Measurements from ENCODE around the gene C16orf96.

C16orf96 gene

GRCh38 chr16:4606354-4606753 lies 50.2 kb downstream of the C16orf96 start:
- Histone ChIP-seq H3K4me3 (ENCODE audit: low read depth in 1 of 2, low read length in 2 of 2) (no peak overlapping the region), H3K27ac (ENCODE audit: low read depth, low read length) (no peak overlapping the region), H3K4me1 (ENCODE audit: control insufficient read depth in 1 of 2, insufficient read depth in 2 of 2, low read length in 2 of 2) (peaks cover 8 to 20% of the 10 kb centered on the region in 2 donors), H3K27me3 (ENCODE audit: control insufficient read depth in 1 of 2, insufficient read depth in 2 of 2, low read length in 2 of 2) (no peaks in the 10 kb centered on the region), H3K36me3 (ENCODE audit: control insufficient read depth in 1 of 2, insufficient read depth in 2 of 2, low read length in 2 of 2) (peaks cover 8 to 23% of the 10 kb centered on the region in 2 donors), H3K9me3 (ENCODE audit: control insufficient read depth in 1 of 2, low read length in 2 of 2) (no peaks in the 10 kb centered on the region), H3K9ac (ENCODE audit: low read depth in 1 of 2, low read length in 2 of 2) (no peak overlapping the region)

DNA sequence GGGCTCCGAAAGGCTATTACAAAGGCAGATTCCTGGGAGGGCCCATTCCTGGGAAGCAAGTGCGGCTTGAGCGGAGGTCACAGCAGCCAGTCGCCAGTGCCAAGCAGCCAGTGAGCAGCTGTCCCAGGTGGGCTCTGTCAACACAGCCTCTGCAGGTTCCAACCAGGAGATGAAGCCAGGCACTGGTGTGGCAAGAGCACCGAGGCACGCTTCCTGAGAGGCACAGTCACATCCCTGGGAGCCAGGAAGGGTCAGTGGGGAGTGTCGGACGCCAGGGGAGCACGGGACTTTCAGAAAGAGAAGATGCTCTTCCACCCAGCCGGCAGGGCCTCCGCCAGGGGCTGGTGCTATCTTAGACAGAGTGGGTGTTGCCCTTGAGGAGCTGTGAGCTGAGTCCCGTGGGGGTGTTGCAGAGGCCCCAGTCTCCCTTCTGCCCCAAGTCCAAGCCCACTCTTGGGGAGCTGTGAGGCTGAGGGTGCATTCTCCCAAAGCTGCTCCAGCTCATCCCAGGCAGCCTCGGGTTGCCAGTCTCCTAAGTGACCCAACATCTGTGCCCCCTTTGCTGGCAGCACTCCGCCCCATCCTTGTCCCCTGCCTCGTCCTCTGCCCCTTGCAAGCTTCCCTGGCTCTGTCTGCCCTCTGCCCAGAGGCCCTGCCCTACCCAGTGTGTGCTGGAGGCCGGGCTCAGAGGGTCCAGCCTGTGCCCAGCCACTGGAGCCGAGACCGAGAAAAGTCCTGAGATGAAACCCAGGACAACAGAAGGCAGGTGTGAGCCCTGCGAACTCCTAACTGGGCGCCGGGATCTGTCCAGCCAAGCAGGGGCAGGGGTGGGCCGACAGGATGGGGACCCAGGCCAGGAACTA lies 51.9 kb downstream of the C16orf96 start:
- Histone ChIP-seq H3K27me3 (ENCODE audit: control insufficient read depth in 1 of 2, insufficient read depth in 2 of 2, low read length in 2 of 2) (no peaks in the 10 kb centered on the region), H3K36me3 (ENCODE audit: control insufficient read depth in 1 of 2, insufficient read depth in 2 of 2, low read length in 2 of 2) (peaks cover 8 to 23% of the 10 kb centered on the region in 2 donors), H3K4me1 (ENCODE audit: control insufficient read depth in 1 of 2, insufficient read depth in 2 of 2, low read length in 2 of 2) (peaks cover 17 to 35% of the 10 kb centered on the region in 2 donors)

DNA sequence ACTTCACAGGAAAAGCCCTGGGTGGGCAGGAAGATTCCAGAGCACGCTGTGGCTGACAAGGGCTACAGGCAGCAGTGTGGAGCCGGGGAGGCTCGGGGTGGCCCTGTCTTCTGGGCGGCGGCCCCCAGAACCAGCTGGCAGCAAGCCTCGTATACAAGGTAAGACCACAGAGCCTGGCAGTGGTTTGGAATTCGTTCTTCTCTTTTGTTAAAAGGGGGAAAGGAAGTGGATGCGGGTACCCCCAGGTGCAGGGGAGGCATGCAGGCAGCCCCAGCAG lies 52.5 kb downstream of the C16orf96 start:
- Histone ChIP-seq H3K4me3 (ENCODE audit: low read depth in 1 of 2, low read length in 2 of 2) (no peak overlapping the region), H3K27ac (ENCODE audit: low read depth, low read length) (no peak overlapping the region), H3K27me3 (ENCODE audit: control insufficient read depth in 1 of 2, insufficient read depth in 2 of 2, low read length in 2 of 2) (no peaks in the 10 kb centered on the region), H3K4me1 (ENCODE audit: control insufficient read depth in 1 of 2, insufficient read depth in 2 of 2, low read length in 2 of 2) (peaks cover 23 to 39% of the 10 kb centered on the region in 2 donors), H3K9ac (ENCODE audit: low read depth in 1 of 2, low read length in 2 of 2) (no peak overlapping the region), H3K9me3 (ENCODE audit: control insufficient read depth in 1 of 2, low read length in 2 of 2) (no peaks in the 10 kb centered on the region), H3K36me3 (ENCODE audit: control insufficient read depth in 1 of 2, insufficient read depth in 2 of 2, low read length in 2 of 2) (peaks cover 8 to 23% of the 10 kb centered on the region in 2 donors)

More for the DNA sequence above, 51.9 kb downstream of the C16orf96 start:
- H3K9ac ChIP-seq (ENCODE audit: low read depth in 1 of 2, low read length in 2 of 2), result no peak overlapping the region
- no peak overlapping the region for H3K27ac ChIP-seq (ENCODE audit: low read depth, low read length)
- H3K9me3 ChIP-seq (ENCODE audit: control insufficient read depth in 1 of 2, low read length in 2 of 2), result no peaks in the 10 kb centered on the region
- no peak overlapping the region for H3K4me3 ChIP-seq (ENCODE audit: low read depth in 1 of 2, low read length in 2 of 2)

DNA sequence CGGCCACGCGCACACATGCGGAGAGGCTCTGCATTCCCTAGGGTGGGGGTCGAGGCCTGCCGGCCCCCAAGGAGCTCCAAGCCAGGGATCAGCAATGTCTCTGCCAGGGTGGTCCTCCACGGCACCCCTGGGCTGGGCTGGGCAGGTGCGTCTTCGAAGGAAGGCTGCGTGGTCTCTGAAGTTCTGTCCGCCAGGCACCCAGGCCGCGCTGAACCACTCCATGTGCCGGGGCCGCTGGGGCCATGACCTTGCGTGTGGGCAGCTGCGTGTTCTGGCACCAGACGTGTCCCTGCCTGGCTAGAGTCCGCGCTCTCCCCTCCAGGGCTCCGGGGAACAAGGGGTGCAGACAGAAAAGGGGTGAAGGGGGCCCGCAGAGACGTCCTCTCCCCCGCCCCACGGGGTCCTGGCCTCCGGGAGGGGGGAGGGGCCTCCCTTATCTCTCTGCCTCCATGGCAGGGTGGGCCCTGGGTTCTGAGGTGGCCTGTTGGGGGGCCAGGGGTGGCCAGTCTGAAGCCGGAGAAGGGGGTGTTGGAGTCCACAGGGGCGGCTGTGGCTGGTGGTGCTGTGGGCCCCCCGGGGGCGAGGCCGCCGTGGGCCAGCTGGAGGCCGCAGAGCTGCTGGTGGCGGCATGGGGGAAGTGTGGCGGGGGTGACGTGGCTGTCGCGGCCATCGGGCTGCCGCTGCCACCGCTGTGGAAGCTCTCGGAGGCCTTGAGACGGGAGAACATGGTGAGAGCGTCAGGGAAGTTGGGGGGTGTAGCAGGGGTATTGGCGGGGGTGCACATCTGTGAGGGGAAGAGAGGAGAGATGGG lies 53.3 kb downstream of the C16orf96 start:
- Histone ChIP-seq H3K9me3 (ENCODE audit: control insufficient read depth in 1 of 2, low read length in 2 of 2) (no peaks in the 10 kb centered on the region), H3K4me3 (ENCODE audit: low read depth in 1 of 2, low read length in 2 of 2) (no peak overlapping the region), H3K9ac (ENCODE audit: low read depth in 1 of 2, low read length in 2 of 2) (no peak overlapping the region), H3K36me3 (ENCODE audit: control insufficient read depth in 1 of 2, insufficient read depth in 2 of 2, low read length in 2 of 2) (peaks cover 8 to 23% of the 10 kb centered on the region in 2 donors), H3K4me1 (ENCODE audit: control insufficient read depth in 1 of 2, insufficient read depth in 2 of 2, low read length in 2 of 2) (peaks cover 17 to 34% of the 10 kb centered on the region in 2 donors), H3K27me3 (ENCODE audit: control insufficient read depth in 1 of 2, insufficient read depth in 2 of 2, low read length in 2 of 2) (no peaks in the 10 kb centered on the region), H3K27ac (ENCODE audit: low read depth, low read length) (no peak overlapping the region)

DNA sequence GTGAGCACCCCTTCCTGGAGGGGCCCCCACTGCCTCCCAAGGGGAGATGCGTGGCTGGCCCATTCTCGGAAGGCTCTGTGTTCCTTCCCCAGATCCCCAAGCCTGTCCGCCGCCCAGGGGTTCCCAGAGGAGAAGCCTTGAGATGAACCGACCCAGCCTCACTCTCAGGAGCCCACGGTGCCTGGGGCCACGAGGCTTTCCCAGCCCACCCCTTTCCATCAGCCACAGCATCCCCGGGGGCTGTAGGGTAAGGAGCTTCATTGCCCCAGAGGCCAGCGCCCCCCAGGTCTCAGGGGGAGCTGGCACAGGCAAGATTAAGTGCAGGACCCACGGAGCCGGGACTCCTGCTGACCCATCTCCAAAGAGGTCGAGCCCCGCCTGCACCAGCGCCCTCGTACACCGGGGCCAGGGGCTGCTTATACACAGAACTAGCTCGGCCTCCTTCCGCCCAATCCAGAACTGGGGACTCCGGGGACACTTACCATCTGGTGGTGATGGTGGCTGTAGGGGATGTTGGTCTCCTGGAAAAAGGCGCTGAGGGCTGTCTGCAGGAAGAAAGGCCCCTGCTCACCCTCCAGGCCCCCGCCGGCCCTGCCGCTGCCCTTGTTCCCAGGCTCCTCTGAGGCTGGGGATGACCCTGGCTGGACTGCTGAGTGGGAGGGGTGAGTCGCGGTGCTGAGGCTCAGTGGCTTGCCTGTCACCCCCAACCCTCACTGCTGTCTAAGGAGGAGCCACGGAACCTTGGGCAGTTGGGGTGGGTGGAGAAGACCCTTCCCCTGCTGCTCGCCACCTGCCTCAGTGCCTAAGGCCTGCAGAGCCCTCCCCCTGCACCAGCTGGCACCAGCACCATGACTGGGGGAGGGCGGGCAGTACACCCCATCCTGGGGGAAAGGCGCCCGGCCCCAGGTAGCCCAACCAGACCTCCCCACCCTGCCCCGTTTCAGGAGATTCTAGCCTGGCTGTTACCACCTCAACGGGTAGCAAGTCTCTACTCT lies 54.2 kb downstream of the C16orf96 start:
- Histone ChIP-seq H3K4me3 (ENCODE audit: low read depth in 1 of 2, low read length in 2 of 2) (no peak overlapping the region), H3K9me3 (ENCODE audit: control insufficient read depth in 1 of 2, low read length in 2 of 2) (no peaks in the 10 kb centered on the region), H3K9ac (ENCODE audit: low read depth in 1 of 2, low read length in 2 of 2) (no peak overlapping the region), H3K4me1 (ENCODE audit: control insufficient read depth in 1 of 2, insufficient read depth in 2 of 2, low read length in 2 of 2) (peaks cover 15 to 36% of the 10 kb centered on the region in 2 donors), H3K36me3 (ENCODE audit: control insufficient read depth in 1 of 2, insufficient read depth in 2 of 2, low read length in 2 of 2) (peaks cover 8 to 23% of the 10 kb centered on the region in 2 donors), H3K27ac (ENCODE audit: low read depth, low read length) (no peak overlapping the region), H3K27me3 (ENCODE audit: control insufficient read depth in 1 of 2, insufficient read depth in 2 of 2, low read length in 2 of 2) (no peaks in the 10 kb centered on the region)

GRCh38 chr16:4611337-4612021 lies 55.3 kb downstream of the C16orf96 start:
- peaks cover 21 to 39% of the 10 kb centered on the region in 2 donors for H3K4me1 ChIP-seq (ENCODE audit: control insufficient read depth in 1 of 2, insufficient read depth in 2 of 2, low read length in 2 of 2)
- no peak overlapping the region for H3K27ac ChIP-seq (ENCODE audit: low read depth, low read length)
- no peaks in the 10 kb centered on the region for H3K9me3 ChIP-seq (ENCODE audit: control insufficient read depth in 1 of 2, low read length in 2 of 2)
- H3K4me3 ChIP-seq (ENCODE audit: low read depth in 1 of 2, low read length in 2 of 2), result no peak overlapping the region
- peaks cover 8 to 23% of the 10 kb centered on the region in 2 donors for H3K36me3 ChIP-seq (ENCODE audit: control insufficient read depth in 1 of 2, insufficient read depth in 2 of 2, low read length in 2 of 2)
- no peaks in the 10 kb centered on the region for H3K27me3 ChIP-seq (ENCODE audit: control insufficient read depth in 1 of 2, insufficient read depth in 2 of 2, low read length in 2 of 2)
- H3K9ac ChIP-seq (ENCODE audit: low read depth in 1 of 2, low read length in 2 of 2), result no peak overlapping the region

- H3K4me3 ChIP-seq (ENCODE audit: low read depth in 1 of 2, low read length in 2 of 2), result peak overlapping the region in 1 of 2 donors; percentile 93
- peak overlapping the region in 1 of 2 donors; percentile 84 for H3K9ac ChIP-seq (ENCODE audit: low read depth in 1 of 2, low read length in 2 of 2)
- H3K9me3 ChIP-seq (ENCODE audit: control insufficient read depth in 1 of 2, low read length in 2 of 2), result no peaks in the 10 kb centered on the region
- H3K4me1 ChIP-seq (ENCODE audit: control insufficient read depth in 1 of 2, insufficient read depth in 2 of 2, low read length in 2 of 2), result peaks cover 21 to 38% of the 10 kb centered on the region in 2 donors
- H3K36me3 ChIP-seq (ENCODE audit: control insufficient read depth in 1 of 2, insufficient read depth in 2 of 2, low read length in 2 of 2), result peaks cover 7 to 20% of the 10 kb centered on the region in 2 donors
- H3K27me3 ChIP-seq (ENCODE audit: control insufficient read depth in 1 of 2, insufficient read depth in 2 of 2, low read length in 2 of 2), result no peaks in the 10 kb centered on the region
- no peak overlapping the region for H3K27ac ChIP-seq (ENCODE audit: low read depth, low read length)
Observed at GRCh38 chr16:4612474-4612931, 56.4 kb downstream of the C16orf96 start.

DNA sequence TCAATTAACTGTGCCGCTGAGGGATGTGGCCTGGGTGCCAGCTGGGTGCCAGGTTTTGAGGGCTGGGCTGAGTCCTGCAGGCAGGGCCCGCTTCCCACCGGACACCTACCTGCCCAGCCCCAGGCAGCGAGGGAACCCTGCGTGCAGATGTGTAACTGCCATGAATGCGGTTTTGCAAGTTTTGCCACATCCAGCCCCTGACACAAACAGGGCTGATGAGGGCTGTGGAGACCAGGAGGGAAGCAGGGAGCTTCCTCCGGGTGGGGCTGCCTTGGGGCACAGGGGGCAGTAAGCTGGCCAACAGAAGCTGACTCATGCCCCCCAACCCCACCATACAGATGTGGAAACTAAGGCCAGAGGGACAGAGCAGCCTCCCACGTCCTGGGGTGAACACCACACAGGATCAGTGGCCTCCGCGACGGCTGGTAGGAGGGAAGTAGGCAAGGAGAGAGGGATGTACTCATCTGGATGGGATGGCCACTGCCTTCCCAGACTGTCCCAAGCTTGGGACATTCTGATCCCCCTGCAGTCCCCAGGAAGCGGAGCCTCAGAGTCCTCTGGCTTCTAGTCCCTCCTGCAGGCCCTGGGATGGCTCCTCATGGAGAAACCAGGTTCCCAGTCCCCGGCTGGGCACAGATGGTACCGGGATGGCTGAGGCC lies 57.0 kb downstream of the C16orf96 start:
- Histone ChIP-seq H3K27me3 (ENCODE audit: control insufficient read depth in 1 of 2, insufficient read depth in 2 of 2, low read length in 2 of 2) (no peaks in the 10 kb centered on the region), H3K4me3 (ENCODE audit: low read depth in 1 of 2, low read length in 2 of 2) (peak overlapping the region; percentile 93 to 94), H3K9me3 (ENCODE audit: control insufficient read depth in 1 of 2, low read length in 2 of 2) (no peaks in the 10 kb centered on the region), H3K36me3 (ENCODE audit: control insufficient read depth in 1 of 2, insufficient read depth in 2 of 2, low read length in 2 of 2) (peaks cover 3 to 14% of the 10 kb centered on the region in 2 donors), H3K27ac (ENCODE audit: low read depth, low read length) (no peak overlapping the region), H3K4me1 (ENCODE audit: control insufficient read depth in 1 of 2, insufficient read depth in 2 of 2, low read length in 2 of 2) (peaks cover 22 to 38% of the 10 kb centered on the region in 2 donors), H3K9ac (ENCODE audit: low read depth in 1 of 2, low read length in 2 of 2) (peak overlapping the region; percentile 84 to 87)
